Measurements from ENCODE around the gene GALNTL6.

DNA sequence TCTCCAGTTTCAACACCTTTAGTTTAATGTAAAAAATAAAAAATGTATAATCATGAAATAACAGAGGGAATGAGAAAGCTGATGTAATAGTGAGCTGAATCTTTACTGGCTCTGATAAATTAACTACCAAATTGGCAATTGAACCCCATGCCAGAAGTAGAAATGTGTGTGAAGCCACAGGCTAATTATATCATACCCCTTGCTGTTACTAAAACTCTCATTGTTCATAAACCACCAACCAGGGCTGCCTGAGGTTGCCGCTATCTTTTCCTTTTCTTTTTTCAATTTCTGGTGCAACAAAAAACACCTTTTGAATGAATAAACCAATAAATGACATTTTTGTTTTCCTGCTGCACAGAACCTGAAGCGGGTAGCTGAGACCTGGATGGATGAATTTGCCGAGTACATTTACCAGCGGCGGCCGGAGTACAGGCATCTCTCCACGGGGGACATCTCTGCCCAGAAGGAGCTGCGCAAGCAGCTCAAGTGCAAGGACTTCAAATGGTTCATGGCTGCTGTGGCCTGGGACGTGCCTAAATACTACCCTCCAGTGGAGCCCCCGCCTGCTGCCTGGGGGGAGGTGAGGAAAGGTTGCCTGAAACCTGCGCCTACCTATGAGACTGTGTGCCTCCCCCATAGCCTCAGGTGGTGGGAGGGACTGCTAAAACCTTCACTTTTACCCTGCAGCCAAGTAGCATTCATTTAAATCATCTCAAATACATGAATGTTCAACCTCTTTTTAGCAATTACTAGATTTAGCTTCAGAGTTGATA, 1138.7 kb downstream of the GALNTL6 start:
- TF ChIP-seq CTCF (IDR thresholded peaks at IDR 0.05 in 2 of 3, conservative IDR thresholded peaks at IDR 0.05 in 1 of 3; ENCODE audit: borderline replicate concordance in 1 of 3, insufficient read depth in 1 of 3, low read depth in 2 of 3, low read length in 2 of 3) (no peak), EZH2 (IDR thresholded peaks at IDR 0.05) (no peak), ZNF274 (IDR thresholded peaks at IDR 0.05; ENCODE audit: low read depth, low read length) (no peak)
- TF ChIP-seq, protein P1, sequence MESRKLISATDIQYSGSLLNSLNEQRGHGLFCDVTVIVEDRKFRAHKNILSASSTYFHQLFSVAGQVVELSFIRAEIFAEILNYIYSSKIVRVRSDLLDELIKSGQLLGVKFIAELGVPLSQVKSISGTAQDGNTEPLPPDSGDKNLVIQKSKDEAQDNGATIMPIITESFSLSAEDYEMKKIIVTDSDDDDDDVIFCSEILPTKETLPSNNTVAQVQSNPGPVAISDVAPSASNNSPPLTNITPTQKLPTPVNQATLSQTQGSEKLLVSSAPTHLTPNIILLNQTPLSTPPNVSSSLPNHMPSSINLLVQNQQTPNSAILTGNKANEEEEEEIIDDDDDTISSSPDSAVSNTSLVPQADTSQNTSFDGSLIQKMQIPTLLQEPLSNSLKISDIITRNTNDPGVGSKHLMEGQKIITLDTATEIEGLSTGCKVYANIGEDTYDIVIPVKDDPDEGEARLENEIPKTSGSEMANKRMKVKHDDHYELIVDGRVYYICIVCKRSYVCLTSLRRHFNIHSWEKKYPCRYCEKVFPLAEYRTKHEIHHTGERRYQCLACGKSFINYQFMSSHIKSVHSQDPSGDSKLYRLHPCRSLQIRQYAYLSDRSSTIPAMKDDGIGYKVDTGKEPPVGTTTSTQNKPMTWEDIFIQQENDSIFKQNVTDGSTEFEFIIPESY (IDR thresholded peaks at IDR 0.05; ENCODE audit: extremely low read depth, insufficient replicate concordance, low read length): no peak
